HepG2 (cell line): ENCODE data around the gene AANAT. TPM values are rescaled to one million over a fixed set of nuclear protein-coding genes. Genes with fewer than 3 reads are reported as not detected.

Source experiments
- DMAP1 ChIP-seq: IDR thresholded peaks from 2 replicates; pipeline ENCODE4 v1.6.1; 2016
- GATAD2A ChIP-seq: IDR thresholded peaks from 2 replicates; pipeline ENCODE4 v1.6.1; 2016
- GLI4 ChIP-seq: sonication (generic); formaldehyde crosslinking; IDR thresholded peaks from 2 replicates; pipeline ENCODE4 v1.5.1; 2020; ENCODE audit warnings: missing genetic modification reagents, mild to moderate bottlenecking, moderate library complexity, borderline replicate concordance
- HOXA3 ChIP-seq: sonication (generic); formaldehyde crosslinking; IDR thresholded peaks from 2 replicates; pipeline ENCODE4 v1.5.0; 2020; ENCODE audit warnings: missing genetic modification reagents
- NAIF1 ChIP-seq: sonication (generic); formaldehyde crosslinking; IDR thresholded peaks from 2 replicates; pipeline ENCODE4 v1.5.0; 2020; ENCODE audit warnings: mild to moderate bottlenecking, missing genetic modification reagents, borderline replicate concordance
- NRL ChIP-seq: sonication (generic); formaldehyde crosslinking; IDR thresholded peaks from 2 replicates; pipeline ENCODE4 v1.5.0; 2020; ENCODE audit warnings: missing genetic modification reagents, mild to moderate bottlenecking, moderate library complexity, borderline replicate concordance
- PBX2 ChIP-seq: IDR thresholded peaks from 2 replicates; pipeline ENCODE4 v1.6.1; 2016; ENCODE audit warnings: control low read depth
- SALL1 ChIP-seq: sonication (generic); formaldehyde crosslinking; IDR thresholded peaks from 2 replicates; pipeline ENCODE4 v1.8.0; 2022; ENCODE audit warnings: mild to moderate bottlenecking, missing genetic modification reagents
- ZBTB3 ChIP-seq: sonication (generic); formaldehyde crosslinking; IDR thresholded peaks from 2 replicates; pipeline ENCODE4 v1.4.0; 2020; ENCODE audit warnings: low read depth, mild to moderate bottlenecking, moderate library complexity, missing genetic modification reagents, borderline replicate concordance
- ZFX ChIP-seq: sonication (generic); formaldehyde crosslinking; IDR thresholded peaks from 2 replicates; pipeline ENCODE4 v1.4.0; 2020; ENCODE audit warnings: mild to moderate bottlenecking, low read depth, missing genetic modification reagents, moderate library complexity
- ZFY ChIP-seq: sonication (generic); formaldehyde crosslinking; IDR thresholded peaks from 2 replicates; pipeline ENCODE4 v1.4.0; 2020; ENCODE audit warnings: missing genetic modification reagents
- ZNF569 ChIP-seq: sonication (generic); formaldehyde crosslinking; IDR thresholded peaks from 2 replicates; pipeline ENCODE4 v1.5.0; 2020; ENCODE audit warnings: mild to moderate bottlenecking, missing genetic modification reagents, moderate library complexity, borderline replicate concordance
- ZNF589 ChIP-seq: sonication (generic); formaldehyde crosslinking; conservative IDR thresholded peaks from 2 replicates; pipeline ENCODE4 v1.8.0; 2022; ENCODE audit warnings: mild to moderate bottlenecking, moderate library complexity, missing genetic modification reagents
- ZNF607 ChIP-seq: sonication (generic); formaldehyde crosslinking; IDR thresholded peaks from 2 replicates; pipeline ENCODE4 v1.5.1; 2020; ENCODE audit warnings: missing genetic modification reagents, mild to moderate bottlenecking, borderline replicate concordance
- polyA plus RNA-seq, 8 experiments: library from polyadenylated mRNA; depleted of rRNA in 3 of 8; stranded (reverse) in 7 of 8; unstranded in 1 of 8; fragments of >200 nt; fragmentation: Illumina TruSeq in 4 of 8; extraction: Trizol in 4 of 8; gene quantifications; 2 replicates each; pipeline versions ENCODE4 v1.2.1 to v1.2.3, GENCODE V29; 2011 to 2016; ENCODE audit warnings: low read depth in 4 of 8, missing spikeins in 1 of 8, mixed read lengths in 1 of 8; ENCODE audit not compliant: insufficient read depth in 1 of 8
- total RNA-seq, 5 experiments: library from RNA; depleted of rRNA; stranded (reverse); fragments of >200 nt; fragmentation: Illumina TruSeq; extraction: Trizol; gene quantifications; 2 replicates each; pipeline ENCODE4 v1.2.3, GENCODE V29; 2016; ENCODE audit warnings: low read depth in 1 of 5
- TF ChIP-seq, protein P1 (sequence below), 2 experiments: sonication (generic) in 1 of 2; formaldehyde crosslinking in 1 of 2; IDR thresholded peaks; 2 replicates each; pipeline versions ENCODE4 v1.4.0 to v1.6.1; 2018 to 2020; ENCODE audit warnings: missing genetic modification reagents in 2 of 2, borderline replicate concordance in 1 of 2, low read depth in 1 of 2, mild to moderate bottlenecking in 1 of 2, missing biosample characterization in 1 of 2
- TF ChIP-seq, protein P2 (sequence below): sonication (generic); formaldehyde crosslinking; IDR thresholded peaks from 2 replicates; pipeline ENCODE4 v1.5.0; 2020; ENCODE audit warnings: missing genetic modification reagents
- TF ChIP-seq, protein P3 (sequence below): sonication (generic); formaldehyde crosslinking; IDR thresholded peaks from 2 replicates; pipeline ENCODE4 v1.4.0; 2020; ENCODE audit warnings: missing genetic modification reagents

AANAT gene
- total and polyA plus RNA-seq, 2 of the 13 experiments (the other 11 are each of a cell fraction or from before 2014, with no cell fraction given), result 0.07 TPM; not detected in 1

GRCh38 chr17:76512366-76513305, 45.2 kb downstream of the AANAT start (continued):
- no peak for TF ChIP-seq ZNF607 (CRISPR knock-in tag)
- TF ChIP-seq NRL, result peak; percentile 31; the same call in 1 of the 2 replicates
- TF ChIP-seq GLI4 (CRISPR knock-in tag), result 0 out of 2 replicates have a peak, but pooled peaks have one; percentile 43
- TF ChIP-seq, protein P1, sequence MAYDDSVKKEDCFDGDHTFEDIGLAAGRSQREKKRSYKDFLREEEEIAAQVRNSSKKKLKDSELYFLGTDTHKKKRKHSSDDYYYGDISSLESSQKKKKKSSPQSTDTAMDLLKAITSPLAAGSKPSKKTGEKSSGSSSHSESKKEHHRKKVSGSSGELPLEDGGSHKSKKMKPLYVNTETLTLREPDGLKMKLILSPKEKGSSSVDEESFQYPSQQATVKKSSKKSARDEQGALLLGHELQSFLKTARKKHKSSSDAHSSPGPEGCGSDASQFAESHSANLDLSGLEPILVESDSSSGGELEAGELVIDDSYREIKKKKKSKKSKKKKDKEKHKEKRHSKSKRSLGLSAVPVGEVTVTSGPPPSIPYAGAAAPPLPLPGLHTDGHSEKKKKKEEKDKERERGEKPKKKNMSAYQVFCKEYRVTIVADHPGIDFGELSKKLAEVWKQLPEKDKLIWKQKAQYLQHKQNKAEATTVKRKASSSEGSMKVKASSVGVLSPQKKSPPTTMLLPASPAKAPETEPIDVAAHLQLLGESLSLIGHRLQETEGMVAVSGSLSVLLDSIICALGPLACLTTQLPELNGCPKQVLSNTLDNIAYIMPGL (CRISPR knock-in tag; IDR thresholded peaks at IDR 0.05; ENCODE audit: borderline replicate concordance in 1 of 2, low read depth in 1 of 2), result no peak
- TF ChIP-seq ZNF569 (CRISPR knock-in tag), result 0 out of 2 replicates have a peak, but pooled peaks have one; percentile 68
- no peak for TF ChIP-seq NAIF1 (CRISPR knock-in tag)
- TF ChIP-seq, protein P2, sequence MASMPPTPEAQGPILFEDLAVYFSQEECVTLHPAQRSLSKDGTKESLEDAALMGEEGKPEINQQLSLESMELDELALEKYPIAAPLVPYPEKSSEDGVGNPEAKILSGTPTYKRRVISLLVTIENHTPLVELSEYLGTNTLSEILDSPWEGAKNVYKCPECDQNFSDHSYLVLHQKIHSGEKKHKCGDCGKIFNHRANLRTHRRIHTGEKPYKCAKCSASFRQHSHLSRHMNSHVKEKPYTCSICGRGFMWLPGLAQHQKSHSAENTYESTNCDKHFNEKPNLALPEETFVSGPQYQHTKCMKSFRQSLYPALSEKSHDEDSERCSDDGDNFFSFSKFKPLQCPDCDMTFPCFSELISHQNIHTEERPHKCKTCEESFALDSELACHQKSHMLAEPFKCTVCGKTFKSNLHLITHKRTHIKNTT, result no peak
- TF ChIP-seq SALL1 (CRISPR knock-in tag), result peak; percentile 31; the same call in 1 of the 2 replicates
- TF ChIP-seq ZNF589 (CRISPR knock-in tag), result no peak
- TF ChIP-seq ZBTB3 (CRISPR knock-in tag), result no peak
- TF ChIP-seq GATAD2A (CRISPR knock-in tag), result 0 out of 2 replicates have a peak, but pooled peaks have one; percentile 23
- peak; percentile 53 for TF ChIP-seq ZFX (CRISPR knock-in tag)
- TF ChIP-seq DMAP1 (CRISPR knock-in tag), result no peak
- 0 out of 2 replicates have a peak, but pooled peaks have one; percentile 7 for TF ChIP-seq ZFY (CRISPR knock-in tag)
- no peak for TF ChIP-seq PBX2 (CRISPR knock-in tag)
- peak; percentile 35; the same call in 1 of the 2 replicates for TF ChIP-seq HOXA3 (CRISPR knock-in tag)
- TF ChIP-seq, protein P3, sequence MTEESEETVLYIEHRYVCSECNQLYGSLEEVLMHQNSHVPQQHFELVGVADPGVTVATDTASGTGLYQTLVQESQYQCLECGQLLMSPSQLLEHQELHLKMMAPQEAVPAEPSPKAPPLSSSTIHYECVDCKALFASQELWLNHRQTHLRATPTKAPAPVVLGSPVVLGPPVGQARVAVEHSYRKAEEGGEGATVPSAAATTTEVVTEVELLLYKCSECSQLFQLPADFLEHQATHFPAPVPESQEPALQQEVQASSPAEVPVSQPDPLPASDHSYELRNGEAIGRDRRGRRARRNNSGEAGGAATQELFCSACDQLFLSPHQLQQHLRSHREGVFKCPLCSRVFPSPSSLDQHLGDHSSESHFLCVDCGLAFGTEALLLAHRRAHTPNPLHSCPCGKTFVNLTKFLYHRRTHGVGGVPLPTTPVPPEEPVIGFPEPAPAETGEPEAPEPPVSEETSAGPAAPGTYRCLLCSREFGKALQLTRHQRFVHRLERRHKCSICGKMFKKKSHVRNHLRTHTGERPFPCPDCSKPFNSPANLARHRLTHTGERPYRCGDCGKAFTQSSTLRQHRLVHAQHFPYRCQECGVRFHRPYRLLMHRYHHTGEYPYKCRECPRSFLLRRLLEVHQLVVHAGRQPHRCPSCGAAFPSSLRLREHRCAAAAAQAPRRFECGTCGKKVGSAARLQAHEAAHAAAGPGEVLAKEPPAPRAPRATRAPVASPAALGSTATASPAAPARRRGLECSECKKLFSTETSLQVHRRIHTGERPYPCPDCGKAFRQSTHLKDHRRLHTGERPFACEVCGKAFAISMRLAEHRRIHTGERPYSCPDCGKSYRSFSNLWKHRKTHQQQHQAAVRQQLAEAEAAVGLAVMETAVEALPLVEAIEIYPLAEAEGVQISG (CRISPR knock-in tag), result peak; percentile 37; the same call in 1 of the 2 replicates
